Right cardiac atrium (tissue), 5 donors: Measurements from ENCODE around the gene BAK1. TPM values are rescaled to one million over a fixed set of nuclear protein-coding genes. Genes with fewer than 3 reads are reported as not detected.

Source experiments
- ATAC-seq, 2 donors: fragments of 200-7000 bp; cut with Tn5 transposase; one replicate each; pipeline versions ENCODE4 v1.8.0 to v1.9.1; 2020; ENCODE audit warnings: moderate library complexity in 2 of 2, mild to moderate bottlenecking in 1 of 2
- DNase-seq, 3 donors: peaks; one replicate each; pipeline ENCODE4 v3.0.0-alpha.2; 2020
- H3K27ac ChIP-seq: one replicate; pipeline ENCODE4 v1.5.1; 2013; ENCODE audit warnings: mild to moderate bottlenecking, low read length, control low read depth, moderate library complexity
- H3K27me3 ChIP-seq: one replicate; pipeline ENCODE4 v1.6.1; 2013; ENCODE audit not compliant: control insufficient read depth, insufficient read depth
- H3K4me1 ChIP-seq: one replicate; pipeline ENCODE4 v1.6.1; 2013; ENCODE audit warnings: low read length; ENCODE audit not compliant: control insufficient read depth, insufficient read depth
- H3K4me3 ChIP-seq: one replicate; pipeline ENCODE4 v1.5.1; 2013; ENCODE audit warnings: low read length, control low read depth
- H3K9me3 ChIP-seq: one replicate; pipeline ENCODE4 v1.6.1; 2013; ENCODE audit warnings: low read length; ENCODE audit not compliant: control insufficient read depth
- WGBS: extraction: QIAGEN DNeasy Blood & Tissue Kit; methylation state at CpG from one replicate; pipeline ENCODE4 v1.1.7; 2013; 5-methylcytosine and 5-hydroxymethylcytosine counted together
- intact Hi-C, 4 donors: fragments of 100-400 bp; cut with DNase I; formaldehyde crosslinking; loops; one replicate each; pipeline versions ENCODE4 v1.11.0 to v1.14.0; 2022 to 2023
- polyA plus RNA-seq: library from polyadenylated mRNA; stranded (reverse); fragments of 200-250 nt; gene quantifications from one replicate; pipeline ENCODE4 v1.2.3, GENCODE V29; 2013
- total RNA-seq, 4 donors: library from RNA; stranded (reverse); fragmentation: NEBNext Ultra II Directional; extraction: Animal tissue kit (Norgen Biotek cat#: 25700); gene quantifications; one replicate each; pipeline ENCODE4 v1.2.1, GENCODE V29; 2021
- donor health status: healthy with polysubstance abuse.
- donor health status: DM: no; HTN: yes; CAD: no.
- donor health status: DM: no; HTN: no; CAD: no.
- donor health status: DM: no; HTN: yes; CAD: no; lungs with severe emphysema.
- donor health status: DM: yes; HTN: yes; CAD: no.

The BAK1 gene
- total and polyA plus RNA-seq, 5 donors = 14.6 to 17.8 (median 17.1) TPM

DNA sequence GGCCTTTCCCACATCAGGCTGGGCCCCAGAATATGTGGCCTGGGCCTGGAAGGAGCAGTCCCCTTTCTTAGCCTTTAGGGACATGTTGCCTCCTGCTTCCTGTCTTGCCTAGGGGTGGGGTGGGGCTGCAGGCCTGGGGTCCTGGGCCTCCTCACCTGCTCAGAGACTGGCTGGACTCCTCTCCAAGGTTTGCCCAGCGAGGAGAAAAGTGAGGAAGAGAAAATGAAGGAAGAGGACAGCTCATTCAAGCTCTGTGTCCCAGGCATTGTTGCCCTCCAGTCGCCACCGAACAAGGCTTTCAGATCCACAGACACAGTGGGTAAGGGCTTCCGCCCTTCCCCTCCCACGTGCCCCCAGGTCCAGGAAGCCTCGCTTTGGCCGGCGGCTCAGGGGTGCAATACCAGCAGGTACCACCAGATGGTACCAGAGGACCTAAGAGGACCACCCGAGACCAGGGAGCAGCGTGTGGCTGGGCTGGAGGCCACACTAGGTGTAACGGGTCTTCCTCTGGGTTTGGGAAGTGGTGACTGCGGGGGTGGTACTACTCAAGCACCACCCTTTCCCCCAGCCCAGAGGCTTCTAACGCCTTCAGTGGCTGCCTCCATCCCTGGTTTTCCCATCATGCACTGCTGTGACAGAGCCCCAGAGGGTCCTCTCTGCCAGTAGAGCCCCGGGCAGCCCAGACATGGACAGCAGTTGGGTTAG lies 5.5 kb upstream of the BAK1 start:
- Histone ChIP-seq H3K4me1 (peaks cover 1% of the 10 kb centered on the region), H3K27ac (no peak overlapping the region), H3K9me3 (no peaks in the 10 kb centered on the region), H3K27me3 (no peaks in the 10 kb centered on the region), H3K4me3 (no peak overlapping the region)
- WGBS = 10% methylated on average over 14 of the region's 14 CpGs
- DNase-seq (peak; percentile 84 to 94 (median 91)), ATAC-seq (peak; percentile 65 to 78)
- intact Hi-C loops = loop anchor here (2.0 to 10.0 kb wide), 11 partner anchors 47 to 569 kb away; no protein-coding TSS in a partner anchor

DNA sequence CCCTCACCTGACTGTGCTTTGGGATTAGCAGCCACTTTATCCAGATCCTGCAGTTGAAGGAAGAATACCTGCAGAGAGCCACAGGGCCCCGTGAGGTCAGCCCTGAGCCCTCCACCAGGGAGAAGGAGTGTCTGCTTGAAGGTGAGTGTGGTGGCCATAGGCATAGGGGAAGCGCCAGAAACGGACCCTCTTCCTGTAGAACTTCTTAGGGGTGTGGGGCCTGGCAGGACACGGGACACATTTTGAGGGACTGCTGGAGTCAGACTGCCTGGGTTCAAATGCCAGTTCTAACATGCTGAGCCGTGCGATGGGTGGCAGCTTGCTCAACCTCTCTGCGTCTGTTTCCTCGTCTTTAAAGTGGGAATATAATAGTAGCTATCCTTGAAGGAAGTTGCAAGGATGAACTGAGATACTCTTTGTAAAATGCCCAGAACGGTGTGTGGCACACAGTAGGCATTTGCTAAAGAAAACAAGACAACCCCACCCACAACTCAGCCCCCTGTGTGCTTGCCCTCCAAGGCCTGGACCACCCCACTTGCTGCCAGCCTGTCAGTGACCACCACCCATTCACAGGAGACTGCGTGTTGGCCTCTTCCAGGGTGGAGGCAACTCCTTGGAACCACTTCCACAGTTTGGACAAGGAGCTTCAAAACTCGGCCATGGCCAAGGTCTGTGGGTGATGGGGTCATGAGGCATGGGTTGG lies 4.8 kb upstream of the BAK1 start:
- H3K27me3 ChIP-seq = no peaks in the 10 kb centered on the region
- ATAC-seq (no peak), DNase-seq (no peak)
- intact Hi-C loops = loop anchor here (5.0 to 10.0 kb wide), 11 partner anchors 47 to 570 kb away; no protein-coding TSS in a partner anchor
- no peak overlapping the region for H3K27ac ChIP-seq
- no peaks in the 10 kb centered on the region for H3K4me1 ChIP-seq
- WGBS = 80% methylated on average over 11 of the region's 11 CpGs
- no peak overlapping the region for H3K4me3 ChIP-seq
- H3K9me3 ChIP-seq = no peaks in the 10 kb centered on the region

DNA sequence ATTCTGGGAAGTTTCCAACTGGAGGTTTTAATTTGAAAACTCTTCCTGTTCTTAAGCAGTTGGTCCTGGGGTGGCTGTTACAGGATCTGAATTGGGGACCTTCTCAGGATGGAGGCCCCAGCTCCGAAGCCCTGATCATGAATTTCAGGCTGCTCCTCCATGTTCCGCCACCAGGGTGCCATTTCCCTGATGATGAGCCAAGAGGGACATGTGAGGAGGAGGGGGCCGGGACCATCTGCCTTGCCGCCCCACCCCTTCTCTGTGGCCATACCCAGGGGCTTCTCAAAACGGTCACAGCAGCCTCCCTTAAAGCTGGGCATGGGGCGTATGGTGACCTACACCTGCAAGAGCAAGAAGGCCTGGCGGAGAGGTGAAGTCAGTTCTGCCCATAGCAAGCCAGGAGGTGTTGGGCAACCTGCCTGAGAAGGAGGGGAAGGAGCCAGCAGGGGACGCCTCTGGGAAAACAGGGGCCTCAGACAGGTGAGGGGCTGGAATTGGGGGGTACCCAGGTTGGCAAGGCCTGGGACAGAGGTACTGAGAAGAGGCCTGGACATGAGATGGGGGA lies 3.6 kb upstream of the BAK1 start:
- no peaks in the 10 kb centered on the region for H3K27me3 ChIP-seq
- H3K4me1 ChIP-seq = peaks cover 2% of the 10 kb centered on the region
- H3K9me3 ChIP-seq = no peaks in the 10 kb centered on the region
- peak in 2 of 3 donors; percentile 40 to 56 for DNase-seq
- 73% methylated on average over 8 of the region's 8 CpGs for WGBS
- no peak overlapping the region for H3K4me3 ChIP-seq
- ATAC-seq = no peak
- no peak overlapping the region for H3K27ac ChIP-seq
- intact Hi-C loops = loop anchor here (5.0 to 10.0 kb wide), 6 partner anchors 51 to 571 kb away; no protein-coding TSS in a partner anchor

DNA sequence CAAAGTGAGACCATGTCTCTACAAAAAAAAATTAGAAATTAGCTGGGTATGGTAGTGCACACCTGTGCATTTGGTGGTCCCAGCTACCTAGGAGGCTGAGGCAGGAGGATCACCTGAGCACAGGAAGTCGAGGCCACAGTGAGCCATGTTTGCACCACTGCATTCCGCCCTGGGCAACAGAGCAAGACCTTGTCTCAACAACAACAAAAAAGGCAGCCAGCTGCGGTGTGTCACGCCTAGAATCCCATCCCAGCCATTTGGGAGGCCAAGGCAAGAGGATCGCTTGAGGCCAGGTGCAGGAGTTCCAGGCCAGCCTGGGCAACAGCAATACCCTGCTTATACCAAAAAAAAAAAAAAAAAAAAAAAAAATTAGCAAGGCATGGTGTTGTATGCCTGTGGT lies 1.1 kb upstream of the BAK1 start:
- Histone ChIP-seq H3K4me3 (no peak overlapping the region), H3K4me1 (peaks cover 5% of the 10 kb centered on the region), H3K27ac (no peak overlapping the region), H3K27me3 (no peaks in the 10 kb centered on the region), H3K9me3 (no peaks in the 10 kb centered on the region)
- intact Hi-C loops = loop anchor here (5.0 to 10.0 kb wide), 6 partner anchors 54 to 574 kb away; no protein-coding TSS in a partner anchor
- no peak for DNase-seq
- no peak for ATAC-seq
- 98% methylated on average over 5 of the region's 5 CpGs for WGBS

DNA sequence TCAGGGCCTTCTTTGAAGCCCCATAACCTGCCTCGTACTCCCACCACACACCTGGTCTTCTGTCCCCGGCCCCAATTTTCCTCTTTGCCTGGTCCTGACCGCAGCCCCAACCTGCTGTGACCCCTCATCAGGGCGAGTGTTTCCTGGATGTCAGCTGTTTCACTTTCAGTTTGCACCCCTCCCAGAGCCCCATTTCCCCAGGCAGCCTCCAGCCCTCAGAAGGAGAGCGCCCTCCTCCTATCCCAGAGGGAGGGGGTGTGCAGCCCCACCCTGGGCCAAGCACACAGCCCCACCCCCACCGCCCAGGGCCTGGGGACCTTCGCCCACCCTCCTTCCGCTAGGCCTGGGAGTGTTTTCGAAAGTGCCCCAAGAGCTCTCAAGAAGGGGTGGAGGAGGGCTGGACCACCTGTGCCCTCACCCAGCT lies 1.5 kb downstream of the BAK1 start:
- peak overlapping the region; percentile 26 for H3K4me3 ChIP-seq
- 68% methylated on average over 9 of the region's 9 CpGs for WGBS
- no peak for DNase-seq
- ATAC-seq = no peak
- intact Hi-C loops = loop anchor here in 1 of 4 donors (10.0 kb wide), 1 partner anchor 154 kb away; the partner anchor contains the start of gene SYNGAP1
- peaks cover 5% of the 10 kb centered on the region for H3K4me1 ChIP-seq
- no peaks in the 10 kb centered on the region for H3K27me3 ChIP-seq
- no peaks in the 10 kb centered on the region for H3K9me3 ChIP-seq
- H3K27ac ChIP-seq = no peak overlapping the region

DNA sequence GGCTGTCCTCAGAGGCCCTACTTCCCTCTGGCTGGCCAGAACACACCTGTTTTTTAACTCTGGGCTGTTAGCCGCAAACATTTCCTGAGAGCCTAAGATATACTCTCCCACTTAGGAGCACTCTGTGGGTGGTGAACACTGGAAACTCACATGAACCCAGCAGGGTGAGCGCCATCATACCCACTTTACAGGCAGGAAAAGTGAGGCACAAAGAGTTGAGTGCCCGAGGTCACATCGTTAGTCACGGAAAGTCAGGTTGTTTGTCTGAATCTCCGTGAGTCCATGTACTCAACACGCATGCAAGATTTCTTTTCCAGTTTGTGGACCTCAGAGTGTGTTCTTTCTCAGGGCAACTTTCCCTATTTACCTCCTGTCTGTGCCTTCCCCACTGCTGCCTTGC lies 1.9 kb downstream of the BAK1 start:
- no peaks in the 10 kb centered on the region for H3K9me3 ChIP-seq
- H3K4me3 ChIP-seq = no peak overlapping the region
- no peak for ATAC-seq

DNA sequence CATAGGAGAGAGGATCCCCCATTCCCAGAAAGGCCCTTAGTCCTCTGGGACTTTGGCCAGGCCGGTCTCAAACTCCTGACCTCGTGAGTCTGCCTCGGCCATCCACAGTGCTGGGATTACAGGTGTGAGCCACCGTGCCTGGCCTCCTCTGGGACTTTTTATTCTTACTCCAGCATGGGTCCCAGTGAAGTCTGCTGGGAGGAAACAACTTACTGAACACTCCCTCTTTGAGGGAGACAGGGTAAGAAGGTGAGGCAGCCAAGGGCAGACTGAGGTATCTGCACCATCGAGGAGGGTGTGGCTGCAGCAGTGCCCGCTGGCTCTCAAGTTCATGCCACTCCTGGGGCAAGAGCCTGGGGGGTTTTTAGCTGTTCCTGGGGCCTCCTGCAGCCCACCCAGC lies 2.4 kb downstream of the BAK1 start:
- intact Hi-C loops = loop anchor here in 1 of 4 donors (10.0 kb wide), 1 partner anchor 153 kb away; the partner anchor contains the start of gene SYNGAP1
- no peak for DNase-seq
- Histone ChIP-seq H3K4me1 (peaks cover 5% of the 10 kb centered on the region), H3K27me3 (no peaks in the 10 kb centered on the region), H3K27ac (no peak overlapping the region), H3K9me3 (no peaks in the 10 kb centered on the region), H3K4me3 (no peak overlapping the region)
- WGBS = 85% methylated on average over 6 of the region's 6 CpGs
- no peak for ATAC-seq

More for the DNA sequence above, 1.9 kb downstream of the BAK1 start:
- intact Hi-C loops = loop anchor here in 1 of 4 donors (10.0 kb wide), 1 partner anchor 153 kb away; the partner anchor contains the start of gene SYNGAP1
- no peak for DNase-seq
- Histone ChIP-seq H3K27me3 (no peaks in the 10 kb centered on the region), H3K27ac (no peak overlapping the region), H3K4me1 (peaks cover 5% of the 10 kb centered on the region)
- WGBS = 92% methylated on average over 7 of the region's 7 CpGs

DNA sequence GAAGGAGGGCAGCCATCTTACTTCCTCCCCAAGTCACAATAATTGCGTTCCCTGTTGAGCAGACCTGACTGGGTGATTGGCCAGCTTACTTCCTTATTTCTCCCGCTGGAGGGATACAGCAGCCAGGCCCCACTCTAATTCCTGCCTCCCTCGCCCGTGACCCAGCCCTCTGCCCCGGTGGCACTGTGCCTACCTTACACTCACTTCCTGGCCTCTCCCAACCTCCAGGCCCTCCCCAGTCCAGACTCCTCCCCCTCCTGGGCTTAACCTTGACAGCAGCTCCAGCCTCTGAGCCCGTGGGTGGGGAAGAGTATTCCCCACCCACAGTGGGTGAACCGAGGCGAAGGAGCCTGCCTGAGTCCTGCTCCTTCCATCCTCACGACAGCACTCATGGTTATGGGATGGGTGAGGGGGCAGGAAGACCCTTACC lies 3.0 kb downstream of the BAK1 start:
- Histone ChIP-seq H3K4me1 (peaks cover 5% of the 10 kb centered on the region), H3K27me3 (no peaks in the 10 kb centered on the region), H3K27ac (no peak overlapping the region), H3K9me3 (no peaks in the 10 kb centered on the region), H3K4me3 (no peak overlapping the region)
- DNase-seq = peak; percentile 77 to 86 (median 83)
- WGBS = 53% methylated on average over 9 of the region's 9 CpGs
- intact Hi-C loops = loop anchor here in 1 of 4 donors (10.0 kb wide), 1 partner anchor 152 kb away; the partner anchor contains the start of gene SYNGAP1
- peak; percentile 48 to 64 for ATAC-seq

DNA sequence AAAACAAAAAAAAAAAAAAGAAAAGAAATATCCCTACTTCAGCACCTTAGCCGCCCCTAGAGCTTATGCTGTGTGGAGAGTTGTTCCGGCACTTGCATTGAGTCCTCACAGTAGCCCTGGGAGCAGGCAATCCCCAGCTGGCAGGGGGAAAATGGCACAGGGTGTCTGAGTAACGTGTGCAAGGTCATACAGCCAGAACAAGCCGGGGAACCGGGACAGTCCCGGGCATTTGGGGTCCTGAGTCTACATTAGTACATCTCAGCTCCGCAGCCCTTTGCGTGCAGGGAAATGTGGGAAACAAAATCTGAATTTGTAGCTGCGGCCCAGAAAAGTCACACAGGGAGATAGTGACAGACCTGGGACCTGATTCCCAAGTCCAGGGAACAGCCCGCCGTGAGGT lies 3.4 kb downstream of the BAK1 start:
- Histone ChIP-seq H3K27me3 (no peaks in the 10 kb centered on the region), H3K4me1 (peaks cover 5% of the 10 kb centered on the region), H3K27ac (peak overlapping the region; percentile 5), H3K9me3 (no peaks in the 10 kb centered on the region), H3K4me3 (no peak overlapping the region)
- DNase-seq (no peak), ATAC-seq (no peak)
- intact Hi-C loops = loop anchor here in 1 of 4 donors (10.0 kb wide), 1 partner anchor 152 kb away; the partner anchor contains the start of gene SYNGAP1
- WGBS = 80% methylated on average over 11 of the region's 11 CpGs

DNA sequence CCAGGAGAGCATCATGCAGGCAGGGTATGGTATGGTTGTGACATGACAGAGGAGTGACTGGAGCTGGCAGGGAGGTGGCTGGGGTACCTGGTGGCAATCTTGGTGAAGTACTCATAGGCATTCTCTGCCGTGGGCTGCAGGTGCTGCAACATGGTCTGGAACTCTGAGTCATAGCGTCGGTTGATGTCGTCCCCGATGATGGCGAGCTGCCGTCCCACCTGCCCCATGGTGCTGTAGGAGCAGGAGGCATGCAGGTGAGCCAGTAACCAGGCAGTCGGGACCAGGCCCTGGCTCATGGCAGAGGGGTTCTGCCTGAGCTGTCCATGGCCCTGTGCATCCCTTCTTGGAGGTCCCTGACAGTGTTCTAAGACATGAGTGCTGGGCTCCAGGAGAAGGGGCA lies 4.9 kb downstream of the BAK1 start:
- H3K4me1 ChIP-seq = peaks cover 5% of the 10 kb centered on the region
- 93% methylated on average over 8 of the region's 8 CpGs for WGBS
- ATAC-seq = no peak

More for the DNA sequence above, 4.9 kb downstream of the BAK1 start:
- no peak for DNase-seq
- H3K9me3 ChIP-seq = no peaks in the 10 kb centered on the region
- no peak overlapping the region for H3K4me3 ChIP-seq
- H3K27me3 ChIP-seq = no peaks in the 10 kb centered on the region
- intact Hi-C loops = loop anchor here in 1 of 4 donors (10.0 kb wide), 1 partner anchor 150 kb away; the partner anchor contains the start of gene SYNGAP1
- H3K27ac ChIP-seq = no peak overlapping the region
